Central memory CD8-positive, alpha-beta T cell (primary cell): ENCODE data around the gene DVL3.
"Not testable (repeated sequence)": the region's sequence is repeated elsewhere in the genome, so short reads cannot be mapped to it uniquely, and the experiment has no call there.

Experiments used
- ATAC-seq: fragments of 150-1000 bp; cut with Tn5 transposase; replicated peaks from 2 replicates; pipeline ENCODE4 v1.10.0; 2022; ENCODE audit warnings: mild to moderate bottlenecking, moderate FRiP score, moderate number of reproducible peaks; ENCODE audit not compliant: poor library complexity, severe bottlenecking; ENCODE audit errors: extremely low read depth
- DNase-seq, 2 donors: peaks; one replicate each; pipeline ENCODE4 v3.0.0; 2021; ENCODE audit warnings: low spot score in 2 of 2
- H3K27ac Mint-ChIP-seq: one replicate; pipeline ENCODE4 v1.8.0; 2022; ENCODE audit warnings: low read depth, mild to moderate bottlenecking, moderate library complexity, mixed read lengths
- H3K27me3 Mint-ChIP-seq: one replicate; pipeline ENCODE4 v1.8.0; 2022; ENCODE audit warnings: mixed read lengths
- H3K36me3 Mint-ChIP-seq: one replicate; pipeline ENCODE4 v1.8.0; 2022; ENCODE audit warnings: mild to moderate bottlenecking, moderate library complexity, mixed read lengths; ENCODE audit not compliant: insufficient read depth
- H3K4me1 Mint-ChIP-seq: one replicate; pipeline ENCODE4 v1.8.0; 2022; ENCODE audit warnings: mixed read lengths
- H3K4me3 Mint-ChIP-seq: one replicate; pipeline ENCODE4 v1.8.0; 2022; ENCODE audit warnings: mild to moderate bottlenecking, moderate library complexity, mixed read lengths
- H3K9me3 Mint-ChIP-seq: one replicate; pipeline ENCODE4 v1.8.0; 2022; ENCODE audit warnings: mixed read lengths

The DVL3 gene

GRCh38 chr3:184160456-184160855 is 5.3 kb downstream of the DVL3 start:
- H3K9me3 Mint-ChIP-seq: no peaks in the 10 kb centered on the region
- ATAC-seq (no peak), DNase-seq (no peak)
- peaks cover 47% of the 10 kb centered on the region for H3K4me1 Mint-ChIP-seq
- no peak overlapping the region for H3K4me3 Mint-ChIP-seq
- peaks cover 9% of the 10 kb centered on the region for H3K36me3 Mint-ChIP-seq
- no peak overlapping the region for H3K27ac Mint-ChIP-seq
- no peaks in the 10 kb centered on the region for H3K27me3 Mint-ChIP-seq

GRCh38 chr3:184162571-184163070 is 7.4 kb downstream of the DVL3 start:
- not testable (repeated sequence) for H3K27me3 Mint-ChIP-seq, H3K4me3 Mint-ChIP-seq
- peaks cover 12% of the 10 kb centered on the region for H3K36me3 Mint-ChIP-seq

GRCh38 chr3:184164648-184165330 is 9.6 kb downstream of the DVL3 start:
- H3K27ac Mint-ChIP-seq: no peak overlapping the region
- H3K4me3 Mint-ChIP-seq: no peak overlapping the region
- H3K27me3 Mint-ChIP-seq: no peaks in the 10 kb centered on the region
- H3K4me1 Mint-ChIP-seq: peaks cover 18% of the 10 kb centered on the region
- H3K36me3 Mint-ChIP-seq: peaks cover 14% of the 10 kb centered on the region
- ATAC-seq (no peak), DNase-seq (no peak)
- H3K9me3 Mint-ChIP-seq: no peaks in the 10 kb centered on the region

More at GRCh38 chr3:184162571-184163070, 7.4 kb downstream of the DVL3 start:
- not testable (repeated sequence) for H3K27ac Mint-ChIP-seq, ATAC-seq, DNase-seq, H3K9me3 Mint-ChIP-seq
- H3K4me1 Mint-ChIP-seq: peaks cover 28% of the 10 kb centered on the region

- Mint-ChIP-seq H3K27me3 (no peaks in the 10 kb centered on the region), H3K4me3 (no peak overlapping the region), H3K27ac (no peak overlapping the region), H3K9me3 (no peaks in the 10 kb centered on the region), H3K4me1 (peaks cover 13% of the 10 kb centered on the region), H3K36me3 (peaks cover 13% of the 10 kb centered on the region)
- no peak for DNase-seq
- ATAC-seq: no peak
Measured at GRCh38 chr3:184165543-184165942, 10.4 kb downstream of the DVL3 start.

DNA sequence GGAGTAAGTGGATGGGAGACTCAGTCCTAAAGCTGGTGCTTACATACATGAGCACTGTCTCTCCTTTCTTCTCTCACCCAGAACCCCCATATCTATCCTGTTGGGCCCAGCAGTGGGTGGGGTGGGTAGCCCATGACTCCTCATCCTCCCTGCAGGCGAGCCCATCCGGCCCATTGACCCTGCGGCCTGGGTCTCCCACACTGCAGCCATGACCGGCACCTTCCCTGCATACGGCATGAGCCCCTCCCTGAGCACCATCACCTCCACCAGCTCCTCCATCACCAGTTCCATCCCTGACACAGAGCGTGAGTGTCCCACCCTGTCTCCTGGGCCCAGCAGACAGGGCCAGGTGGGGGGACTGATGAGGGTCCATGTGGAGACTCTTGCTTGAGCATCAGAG is 11.5 kb downstream of the DVL3 start:
- peaks cover 9% of the 10 kb centered on the region for H3K36me3 Mint-ChIP-seq
- ATAC-seq (no peak), DNase-seq (no peak)
- H3K27me3 Mint-ChIP-seq: no peaks in the 10 kb centered on the region
- no peak overlapping the region for H3K27ac Mint-ChIP-seq
- peaks cover 7% of the 10 kb centered on the region for H3K4me1 Mint-ChIP-seq
- no peak overlapping the region for H3K4me3 Mint-ChIP-seq
- no peaks in the 10 kb centered on the region for H3K9me3 Mint-ChIP-seq

DNA sequence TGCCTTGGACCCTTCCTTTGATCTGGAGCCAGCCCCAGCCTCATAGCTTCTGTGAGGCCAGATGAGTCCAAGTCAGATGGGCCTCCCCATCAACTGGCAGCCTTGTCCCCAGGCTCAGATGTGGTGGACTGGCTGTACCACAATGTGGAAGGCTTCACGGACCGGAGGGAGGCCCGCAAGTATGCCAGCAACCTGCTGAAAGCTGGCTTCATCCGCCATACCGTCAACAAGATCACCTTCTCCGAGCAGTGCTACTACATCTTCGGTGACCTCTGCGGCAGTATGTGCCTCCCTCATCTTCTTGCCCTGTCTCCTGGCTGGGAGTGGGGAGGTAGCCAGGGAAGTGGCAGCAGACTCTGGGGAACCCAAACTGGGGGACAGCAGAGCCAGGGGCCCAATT is 12.6 kb downstream of the DVL3 start:
- Mint-ChIP-seq H3K4me3 (no peak overlapping the region), H3K9me3 (no peaks in the 10 kb centered on the region), H3K27ac (no peak overlapping the region), H3K4me1 (peaks cover 1% of the 10 kb centered on the region), H3K36me3 (peaks cover 5% of the 10 kb centered on the region), H3K27me3 (no peaks in the 10 kb centered on the region)
- DNase-seq (no peak), ATAC-seq (no peak)

DNA sequence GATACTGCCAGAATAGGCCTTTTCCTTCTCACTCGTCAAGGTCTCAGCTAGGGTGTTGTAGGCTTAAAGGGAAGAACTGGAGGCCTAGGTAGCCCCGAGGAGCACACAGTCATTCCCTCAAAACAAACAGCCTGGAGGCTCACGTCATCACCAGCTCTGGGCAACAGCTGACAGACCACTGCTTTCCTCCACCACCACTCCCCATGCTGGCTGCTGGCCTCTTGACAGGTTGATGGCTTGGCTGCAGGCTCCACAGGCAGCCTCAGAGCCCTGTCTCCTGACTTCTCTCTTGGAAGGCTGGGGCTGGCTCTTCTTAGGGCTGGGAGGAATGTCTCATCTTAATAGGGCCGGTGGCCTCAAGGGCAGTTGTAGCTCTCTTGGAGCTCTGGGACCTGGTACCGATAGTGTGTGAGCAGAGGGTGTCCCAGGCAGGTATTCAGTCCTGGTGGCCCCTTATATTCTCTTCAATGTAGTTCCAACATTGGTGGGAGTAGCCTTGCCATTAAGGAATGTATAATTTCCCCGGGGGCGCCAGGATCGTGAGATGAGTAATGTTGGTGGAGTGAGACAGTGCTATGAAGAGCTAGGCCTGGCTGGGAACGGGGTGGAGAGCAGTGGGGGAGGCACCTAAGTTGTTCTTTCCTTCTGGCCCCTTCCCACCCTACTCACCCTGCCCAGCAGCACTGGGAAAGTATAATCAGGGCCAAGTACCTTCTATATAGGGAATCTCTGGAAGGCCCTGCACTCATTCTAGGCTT is 13.4 kb downstream of the DVL3 start:
- ATAC-seq (no peak), DNase-seq (no peak)
- Mint-ChIP-seq H3K9me3 (no peaks in the 10 kb centered on the region), H3K4me3 (no peak overlapping the region), H3K36me3 (peaks cover 8% of the 10 kb centered on the region), H3K4me1 (no peaks in the 10 kb centered on the region), H3K27ac (no peak overlapping the region), H3K27me3 (no peaks in the 10 kb centered on the region)

GRCh38 chr3:184169896-184170875 is 15.0 kb downstream of the DVL3 start:
- H3K36me3 Mint-ChIP-seq: peaks cover 12% of the 10 kb centered on the region
- H3K27me3 Mint-ChIP-seq: no peaks in the 10 kb centered on the region
- H3K9me3 Mint-ChIP-seq: no peaks in the 10 kb centered on the region
- no peak overlapping the region for H3K27ac Mint-ChIP-seq
- DNase-seq (no peak), ATAC-seq (no peak)
- no peak overlapping the region for H3K4me3 Mint-ChIP-seq
- peaks cover 1% of the 10 kb centered on the region for H3K4me1 Mint-ChIP-seq

DNA sequence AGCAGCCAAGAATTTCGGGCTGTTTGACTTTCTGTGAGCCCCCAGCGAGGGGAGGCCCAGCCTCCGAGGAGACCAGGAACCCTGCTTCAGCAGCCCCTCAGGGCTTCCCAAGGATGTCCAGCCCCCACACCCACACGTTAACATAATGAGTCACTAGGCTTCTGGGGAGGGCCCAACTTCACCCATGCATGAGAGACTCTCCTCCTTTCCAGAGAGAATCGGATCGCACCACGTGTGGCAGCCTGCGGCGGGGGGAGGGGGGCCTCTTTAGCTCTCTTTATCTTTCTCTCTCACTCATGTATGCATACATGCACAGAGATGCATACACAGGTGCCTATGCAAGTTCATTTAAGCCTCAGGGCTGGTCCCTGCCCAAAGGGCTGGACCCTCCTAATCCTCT is 16.4 kb downstream of the DVL3 start:
- H3K4me1 Mint-ChIP-seq: peaks cover 15% of the 10 kb centered on the region
- no peak for DNase-seq
- H3K27ac Mint-ChIP-seq: no peak overlapping the region
- ATAC-seq: no peak
- H3K9me3 Mint-ChIP-seq: no peaks in the 10 kb centered on the region
- H3K27me3 Mint-ChIP-seq: no peaks in the 10 kb centered on the region
- no peak overlapping the region for H3K4me3 Mint-ChIP-seq
- H3K36me3 Mint-ChIP-seq: peaks cover 13% of the 10 kb centered on the region

- H3K4me1 Mint-ChIP-seq: peaks cover 19% of the 10 kb centered on the region
- peaks cover 15% of the 10 kb centered on the region for H3K36me3 Mint-ChIP-seq
- H3K4me3 Mint-ChIP-seq: no peak overlapping the region
- H3K27ac Mint-ChIP-seq: no peak overlapping the region
- no peaks in the 10 kb centered on the region for H3K27me3 Mint-ChIP-seq
- DNase-seq (no peak), ATAC-seq (no peak)
- H3K9me3 Mint-ChIP-seq: no peaks in the 10 kb centered on the region
Measured at GRCh38 chr3:184172681-184173373, 17.6 kb downstream of the DVL3 start.

- H3K27me3 Mint-ChIP-seq: no peaks in the 10 kb centered on the region
- DNase-seq (no peak), ATAC-seq (no peak)
- peaks cover 17% of the 10 kb centered on the region for H3K36me3 Mint-ChIP-seq
- H3K4me3 Mint-ChIP-seq: no peak overlapping the region
- no peak overlapping the region for H3K27ac Mint-ChIP-seq
- H3K4me1 Mint-ChIP-seq: peaks cover 24% of the 10 kb centered on the region
- no peaks in the 10 kb centered on the region for H3K9me3 Mint-ChIP-seq
Measured at GRCh38 chr3:184173374-184173722, 18.2 kb downstream of the DVL3 start.

DNA sequence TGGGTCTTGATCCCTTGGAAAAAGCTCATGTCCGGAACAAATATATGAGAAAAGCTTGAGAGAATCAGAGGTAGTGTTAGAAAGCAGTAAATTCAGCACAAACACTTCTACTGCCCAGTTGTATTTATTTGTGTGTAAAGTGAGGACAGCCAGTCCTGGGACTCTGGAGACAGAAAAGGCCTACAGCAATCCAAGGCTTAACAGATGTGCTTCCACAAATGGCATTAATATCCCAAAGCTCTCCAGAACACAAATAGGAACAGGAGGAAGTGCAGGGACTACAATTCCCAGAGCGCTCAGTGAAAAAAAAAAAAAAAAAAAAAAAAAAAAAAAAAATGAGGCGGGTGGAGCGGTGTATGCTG is 19.1 kb downstream of the DVL3 start:
- no peak for DNase-seq
- peak overlapping the region; percentile 94 for H3K27ac Mint-ChIP-seq
- no peaks in the 10 kb centered on the region for H3K27me3 Mint-ChIP-seq
- peak overlapping the region; percentile 93 for H3K4me3 Mint-ChIP-seq
- H3K4me1 Mint-ChIP-seq: peaks cover 25% of the 10 kb centered on the region
- no peaks in the 10 kb centered on the region for H3K9me3 Mint-ChIP-seq
- no peak for ATAC-seq
- peaks cover 18% of the 10 kb centered on the region for H3K36me3 Mint-ChIP-seq
